ENCODE data around the gene CST3.

The CST3 gene

DNA sequence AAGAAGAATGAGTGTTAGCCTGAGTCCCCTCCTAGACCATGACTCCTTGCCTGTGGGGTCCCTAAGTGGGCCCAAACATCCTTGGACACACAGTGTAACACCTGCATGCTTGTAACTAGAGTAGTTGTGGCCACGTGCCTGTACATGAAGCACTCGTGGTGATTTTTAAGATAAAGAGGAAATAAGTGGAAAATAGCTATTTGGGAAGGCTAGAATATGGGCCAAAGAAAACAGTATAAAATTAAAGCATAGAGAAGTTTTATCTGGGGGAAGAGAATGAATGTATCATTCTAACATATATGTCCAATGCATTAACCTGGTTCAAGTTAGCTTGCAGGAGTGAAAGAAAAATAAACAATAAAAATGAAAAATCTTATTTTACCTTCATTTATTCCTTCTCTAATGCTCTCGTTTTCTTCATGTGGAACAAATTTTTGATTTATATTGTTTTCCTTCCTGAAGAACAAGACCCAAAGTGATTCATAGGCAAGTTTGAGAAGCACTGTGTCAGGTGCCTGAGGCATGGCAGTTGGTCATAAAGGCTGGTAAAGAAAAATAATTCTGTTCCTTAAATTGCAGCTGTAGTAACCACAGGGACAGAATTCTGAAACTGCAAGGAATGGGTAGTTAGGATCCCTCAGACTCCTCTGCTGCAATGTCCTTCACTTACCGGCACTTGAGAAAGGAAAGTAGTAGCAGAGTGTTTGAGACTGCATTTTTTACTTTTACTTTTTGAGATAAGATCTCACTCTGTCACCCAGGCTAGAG, 8.5 kb upstream of the CST3 start:
- peak overlapping the region in 2 of 21 experiments; percentile 27 to 63 for H3K27ac ChIP-seq

DNA sequence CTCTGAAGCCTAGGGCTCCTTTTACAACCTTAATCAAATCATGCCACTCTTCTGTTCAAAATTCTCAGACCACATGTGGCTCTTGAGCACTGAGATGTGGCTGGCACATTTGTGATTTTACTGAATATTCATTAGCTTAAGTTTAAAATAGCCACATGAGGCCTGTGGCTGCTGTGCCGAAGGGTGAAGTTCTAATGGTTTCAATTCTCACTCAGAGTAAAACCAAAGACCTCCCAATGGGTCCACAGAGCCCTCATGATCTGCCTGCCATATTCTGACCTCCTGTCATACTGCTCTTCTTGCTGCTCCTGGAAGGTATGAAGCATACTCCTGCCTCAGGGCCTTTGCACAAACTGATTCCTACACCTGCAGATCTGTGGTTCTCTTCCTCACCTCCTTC, 7.8 kb upstream of the CST3 start:
- Histone ChIP-seq H3K27ac (peak overlapping the region in 1 of 21 experiments; percentile 13), H3K4me3 (no peak overlapping the region)

More for the DNA sequence above, 8.5 kb upstream of the CST3 start:
- H3K4me3 ChIP-seq: no peak overlapping the region

DNA sequence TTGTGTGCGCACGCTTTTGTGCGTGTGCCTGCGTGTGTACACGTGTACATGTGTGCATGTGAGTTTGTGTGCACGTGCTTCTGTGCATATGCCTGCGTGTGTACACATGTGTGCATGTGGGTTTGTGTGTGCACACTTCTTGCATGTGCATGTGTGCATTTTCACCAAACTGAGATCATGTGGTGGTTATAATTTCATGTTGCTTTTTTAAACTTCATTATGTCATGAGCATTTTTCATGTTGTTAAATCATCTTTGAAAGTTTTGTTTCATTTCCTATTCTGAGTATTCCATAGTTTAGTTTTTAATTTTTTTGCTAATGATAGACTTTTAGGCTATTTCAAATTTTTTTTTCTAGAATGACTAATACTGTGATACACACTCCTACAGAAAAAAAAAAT, 6.4 kb upstream of the CST3 start:
- H3K4me3 ChIP-seq: no peak overlapping the region
- peak overlapping the region in 1 of 21 experiments; percentile 16 for H3K27ac ChIP-seq

DNA sequence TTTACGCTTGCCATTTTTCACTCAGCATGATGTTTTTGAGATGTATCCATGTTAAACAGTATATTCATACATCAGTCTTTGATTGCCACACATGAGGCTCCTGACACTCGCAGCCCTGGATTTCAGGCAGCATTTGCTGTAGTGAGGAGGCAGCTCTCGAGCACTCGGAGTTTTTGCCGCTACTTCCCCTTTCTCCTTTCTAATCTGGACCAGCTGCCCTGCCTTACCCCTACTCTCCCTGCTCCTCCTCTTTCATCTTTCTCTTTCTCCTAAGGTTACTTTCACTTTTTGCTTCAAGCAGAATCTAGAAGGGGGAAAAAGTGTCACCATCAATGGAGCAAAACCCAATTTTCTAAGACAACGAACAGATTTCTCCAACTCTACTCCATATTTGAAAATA, 5.9 kb upstream of the CST3 start:
- H3K27ac ChIP-seq: peak overlapping the region in 1 of 21 experiments; percentile 16

DNA sequence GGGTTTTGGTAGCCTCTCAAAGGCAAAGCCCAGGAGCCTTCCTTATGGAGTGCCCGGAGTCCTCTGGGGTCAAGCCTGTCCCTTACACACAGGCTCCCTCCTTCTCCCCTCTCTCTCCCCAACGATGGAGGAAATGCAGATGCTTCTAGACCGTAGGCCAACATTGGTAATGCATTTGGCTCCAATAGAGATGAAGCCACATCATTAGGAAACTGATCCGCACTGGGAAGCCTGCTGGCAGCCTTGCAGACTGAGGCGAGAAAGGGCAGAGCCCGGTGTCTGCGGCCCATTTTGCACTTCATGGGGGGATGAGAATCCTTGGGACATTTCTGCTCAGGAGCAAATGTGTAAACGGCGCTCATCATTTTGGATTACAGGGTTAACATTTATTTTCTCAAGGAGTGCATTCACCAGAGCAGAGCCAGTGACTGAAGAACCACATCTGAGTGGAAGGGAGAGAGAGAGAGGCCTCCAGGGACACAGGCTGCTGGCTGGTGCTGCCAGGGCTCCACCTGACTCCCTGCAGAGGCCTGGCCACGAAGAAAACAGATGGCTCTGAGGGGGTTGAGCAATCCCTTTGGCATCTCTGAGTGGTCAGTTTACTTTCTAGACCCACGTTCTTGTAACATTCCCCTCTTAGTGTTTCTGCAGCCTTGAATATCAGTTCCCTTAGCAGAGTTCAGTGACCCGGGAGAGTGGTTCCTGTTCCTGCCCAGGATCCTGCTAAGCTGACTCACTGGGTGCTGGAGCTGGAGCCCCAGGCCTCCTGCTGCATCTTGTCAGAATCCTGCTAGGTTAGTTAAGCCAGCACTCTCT, 4.4 kb upstream of the CST3 start:
- Histone ChIP-seq H3K27ac (peak overlapping the region in 8 of 21 experiments; percentile 3 to 67 (median 30)), H3K4me3 (no peak overlapping the region)

More for the DNA sequence above, 5.9 kb upstream of the CST3 start:
- H3K4me3 ChIP-seq: no peak overlapping the region

DNA sequence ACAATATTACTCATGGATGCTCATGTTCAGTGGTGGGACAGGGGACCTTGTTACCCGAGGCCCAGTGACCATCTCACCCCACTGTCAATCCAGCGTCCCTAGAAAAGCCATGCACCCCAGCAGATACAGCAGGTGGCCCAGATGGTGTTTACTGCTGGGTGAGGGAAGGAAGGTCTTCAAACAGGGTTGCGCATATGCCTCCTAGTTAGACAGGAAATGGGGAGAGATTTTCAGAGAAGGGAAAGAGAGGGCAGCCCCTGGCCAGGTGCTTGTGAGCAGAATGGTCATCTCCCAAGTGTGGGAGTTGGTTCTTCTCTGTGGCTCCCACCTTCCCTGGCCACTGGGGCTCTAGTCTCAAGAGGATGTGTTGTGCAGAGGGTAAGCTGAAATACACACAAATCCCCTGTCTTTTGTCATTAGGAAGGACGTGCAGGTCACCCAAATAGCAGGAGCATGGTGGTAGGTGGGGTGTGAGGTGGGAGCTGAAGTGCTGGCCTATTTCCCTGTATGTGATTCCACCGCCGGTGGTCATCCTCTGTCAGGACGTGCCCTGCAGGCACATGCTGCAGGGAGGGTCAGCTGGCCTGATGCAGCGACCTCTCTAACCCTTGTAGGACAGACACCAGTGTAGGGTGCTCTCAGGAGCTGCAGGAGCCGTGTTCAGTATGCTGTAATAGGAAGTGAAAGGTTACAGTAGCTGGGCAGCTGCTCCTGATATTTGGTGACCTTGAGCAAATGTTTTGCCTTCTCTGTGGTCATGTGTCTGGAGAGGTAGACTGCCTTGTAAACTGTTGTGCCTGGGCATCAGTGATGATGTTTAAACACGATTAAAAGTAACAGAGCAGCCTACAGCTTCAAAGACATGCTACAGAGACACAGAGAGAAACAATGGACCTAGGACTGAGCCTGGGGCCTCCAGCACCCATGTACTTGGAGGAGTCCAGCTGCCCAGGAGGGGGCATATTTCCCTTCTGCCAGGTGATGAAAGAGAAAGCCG, 3.2 kb upstream of the CST3 start:
- H3K27ac ChIP-seq: peak overlapping the region in 2 of 21 experiments; percentile 27 to 67
- H3K4me3 ChIP-seq: no peak overlapping the region

DNA sequence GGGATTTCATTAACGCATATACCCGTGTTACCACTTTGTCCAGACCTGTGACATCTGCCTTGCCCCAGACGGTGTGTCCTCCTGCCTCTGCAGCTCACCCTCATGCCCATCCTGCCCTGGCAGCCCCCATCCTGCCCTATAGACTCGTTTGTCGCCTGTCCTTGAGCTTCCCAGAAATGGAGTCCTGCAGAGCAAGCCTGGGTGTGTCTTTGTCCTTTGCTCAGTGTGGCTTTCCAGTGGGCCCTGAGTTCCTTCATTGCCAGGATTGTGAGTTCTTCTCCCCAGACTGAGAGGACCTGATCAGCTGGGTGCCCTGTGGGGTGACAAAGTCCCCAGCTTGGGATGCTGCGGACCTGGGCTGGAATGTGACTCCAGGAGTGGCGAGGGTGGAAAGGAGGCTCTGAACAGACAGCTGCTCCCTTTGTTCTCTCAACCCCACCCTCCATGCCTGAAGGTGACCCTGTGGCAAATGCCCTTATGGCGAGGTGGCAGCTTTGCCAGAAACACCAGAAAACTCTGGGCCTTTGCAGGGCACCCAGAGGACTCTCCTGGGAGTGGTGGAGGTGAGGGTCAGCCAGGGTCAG, 2.4 kb upstream of the CST3 start:
- Histone ChIP-seq H3K27ac (peak overlapping the region in 1 of 21 experiments; percentile 27), H3K4me3 (no peak overlapping the region)

DNA sequence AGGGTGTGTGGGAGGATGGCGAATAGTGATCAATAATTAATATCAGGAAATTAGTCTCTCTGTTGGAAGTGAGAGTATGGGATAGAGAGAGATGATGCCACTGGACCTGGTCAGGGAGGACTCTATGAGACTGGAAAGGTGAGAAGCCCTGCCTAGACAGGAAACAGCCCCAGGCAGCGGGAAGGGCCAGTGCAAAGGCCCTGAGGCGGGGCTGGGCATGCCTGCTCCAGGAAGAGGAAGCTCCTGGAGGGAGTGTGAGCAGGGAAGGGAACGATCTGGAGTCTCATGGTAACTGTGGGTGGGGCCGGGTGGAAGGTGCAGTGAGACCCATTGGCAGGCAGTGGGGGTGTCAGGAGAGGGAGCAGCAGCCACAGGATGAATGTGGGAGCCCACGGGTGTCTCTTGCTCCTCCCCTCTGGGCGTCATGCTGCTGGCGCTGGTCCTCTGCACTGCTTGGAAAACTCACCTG, 1.8 kb upstream of the CST3 start:
- Histone ChIP-seq H3K27ac (peak overlapping the region in 2 of 21 experiments; percentile 3 to 42), H3K4me3 (no peak overlapping the region)

DNA sequence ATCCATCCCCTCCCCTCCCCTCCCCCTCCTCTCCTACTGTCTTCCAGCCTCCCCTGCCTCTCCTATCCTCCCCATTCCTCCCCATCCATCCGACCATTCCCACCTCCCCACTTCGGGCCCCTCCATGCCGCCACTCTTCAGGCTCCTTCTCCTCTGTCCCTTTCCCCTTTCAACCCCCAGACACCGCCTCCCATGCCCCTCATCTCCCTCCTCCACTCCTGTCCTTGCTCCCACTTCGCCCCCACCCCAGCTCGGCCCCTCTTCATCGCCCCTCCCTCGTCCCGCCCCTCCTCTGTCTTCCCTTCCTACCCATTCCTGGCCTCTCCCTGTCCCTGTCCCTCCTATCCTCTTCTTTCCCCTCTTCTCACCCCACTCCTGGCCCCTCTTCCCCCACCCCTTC, 554 bp upstream of the CST3 start:
- Histone ChIP-seq H3K4me3 (peak overlapping the region in 1 of 7 experiments; percentile 93), H3K27ac (peak overlapping the region in 3 of 21 experiments; percentile 35 to 52 (median 37))

DNA sequence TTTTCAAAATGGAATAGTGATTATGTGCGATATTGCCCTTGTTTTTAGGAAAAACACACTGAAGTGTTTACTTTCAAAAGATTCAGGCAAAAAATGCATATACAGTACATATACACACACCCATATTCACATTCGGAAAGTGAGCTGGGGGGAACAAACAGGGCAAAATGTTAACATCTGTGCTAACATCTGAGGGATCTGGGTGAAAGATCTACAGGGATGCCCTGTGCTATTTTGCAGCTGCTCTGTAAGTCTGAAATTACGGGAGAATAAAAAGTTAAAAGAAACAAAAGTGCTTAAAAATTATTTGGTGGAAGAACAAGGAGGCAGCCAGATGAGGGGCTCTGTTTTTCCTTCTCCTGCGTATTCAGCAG, 860 bp downstream of the CST3 start:
- peak overlapping the region in 20 of 21 experiments; percentile 84 to 98 (median 95) for H3K27ac ChIP-seq
- peak overlapping the region; percentile 77 to 95 (median 86) for H3K4me3 ChIP-seq

DNA sequence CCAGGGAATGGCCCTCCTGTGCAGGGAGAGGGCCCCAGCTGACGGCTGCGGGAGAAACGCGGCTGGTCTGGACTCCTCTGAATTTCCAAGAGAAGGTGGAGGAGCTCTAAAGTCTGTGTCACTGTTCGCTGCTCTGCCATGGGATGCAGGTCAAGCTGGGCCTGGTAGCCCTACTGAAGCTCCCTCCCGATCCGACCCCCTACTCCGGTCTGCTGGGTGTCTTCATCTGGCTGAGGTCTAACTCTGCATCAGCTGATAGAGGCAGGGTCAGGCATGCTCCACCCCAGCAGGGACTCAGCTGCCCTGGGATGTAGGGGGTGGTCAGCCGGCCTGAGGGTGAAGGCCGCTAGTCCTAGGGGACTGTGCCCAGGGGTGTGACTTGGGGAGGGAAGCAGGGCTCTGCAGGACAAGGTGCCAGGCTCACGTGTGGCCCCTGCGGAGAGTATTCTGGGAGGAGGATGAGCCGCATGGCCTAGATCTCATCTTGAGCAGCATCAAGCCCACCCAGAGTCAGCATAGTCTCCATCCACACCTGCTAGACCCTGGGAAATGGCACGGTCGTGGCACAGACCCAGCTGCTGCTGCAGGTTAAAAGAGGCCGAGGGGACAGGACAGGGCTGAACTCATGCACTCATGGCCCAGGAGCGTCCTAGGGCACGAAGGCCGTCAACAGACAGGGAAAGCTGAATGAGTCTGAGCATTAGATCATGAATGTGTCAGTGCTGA, 1.4 kb downstream of the CST3 start:
- peak overlapping the region in 17 of 21 experiments; percentile 17 to 98 (median 92) for H3K27ac ChIP-seq
- peak overlapping the region; percentile 77 to 95 (median 86) for H3K4me3 ChIP-seq

DNA sequence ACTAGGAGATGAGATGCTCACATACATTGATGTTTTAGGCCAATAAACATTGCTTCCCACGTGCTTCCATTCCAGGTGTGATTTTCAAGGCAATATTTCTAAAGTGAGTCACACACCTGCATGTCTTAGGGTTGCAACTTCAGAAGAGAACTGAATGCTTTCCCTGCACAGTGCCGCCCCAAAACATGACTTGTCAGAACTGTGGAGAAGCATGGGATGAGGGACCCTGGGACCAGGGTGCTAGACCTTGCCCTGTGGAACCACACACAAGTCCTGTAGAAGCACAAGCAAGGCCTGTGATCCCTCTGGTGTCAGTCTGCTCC, 2.0 kb downstream of the CST3 start:
- peak overlapping the region in 4 of 21 experiments; percentile 17 to 90 (median 32) for H3K27ac ChIP-seq
- peak overlapping the region in 5 of 7 experiments; percentile 17 to 95 (median 81) for H3K4me3 ChIP-seq

DNA sequence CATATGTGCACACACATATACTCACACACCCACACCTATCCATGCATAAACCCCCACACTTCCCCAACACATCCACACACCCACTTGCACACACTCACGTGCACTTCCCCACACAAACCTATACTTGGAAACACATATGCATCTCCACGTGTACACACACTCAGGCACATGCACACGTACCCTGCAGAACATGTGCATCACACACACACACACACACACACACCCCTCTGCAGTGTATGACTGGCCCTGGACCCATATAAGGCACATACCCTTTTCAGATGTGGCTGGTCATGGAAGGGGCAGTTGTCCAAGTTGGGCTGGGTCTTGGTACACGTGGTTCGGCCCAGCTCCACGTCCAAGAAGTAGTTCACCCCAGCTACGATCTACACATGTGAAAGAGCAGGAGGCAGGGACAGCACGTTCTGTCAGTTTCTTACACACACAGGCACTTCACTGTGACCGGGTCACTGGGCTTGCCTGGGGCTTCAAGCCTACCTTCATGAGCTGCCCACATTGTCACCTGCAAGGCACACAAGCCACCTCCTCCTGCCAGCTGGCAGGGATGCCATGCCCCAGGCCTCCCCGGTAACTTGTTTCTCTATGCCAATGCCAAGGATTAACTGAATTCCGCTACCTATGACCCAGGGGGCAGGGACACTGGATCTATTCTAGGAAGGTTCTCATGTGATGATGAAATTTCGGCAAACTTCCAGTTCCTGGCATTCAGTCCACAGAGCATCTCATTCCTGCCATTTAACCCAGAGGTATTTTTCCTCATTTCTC, 2.6 kb downstream of the CST3 start:
- peak overlapping the region in 4 of 7 experiments; percentile 9 to 86 (median 16) for H3K4me3 ChIP-seq
- H3K27ac ChIP-seq: peak overlapping the region in 3 of 21 experiments; percentile 7 to 34 (median 24)

DNA sequence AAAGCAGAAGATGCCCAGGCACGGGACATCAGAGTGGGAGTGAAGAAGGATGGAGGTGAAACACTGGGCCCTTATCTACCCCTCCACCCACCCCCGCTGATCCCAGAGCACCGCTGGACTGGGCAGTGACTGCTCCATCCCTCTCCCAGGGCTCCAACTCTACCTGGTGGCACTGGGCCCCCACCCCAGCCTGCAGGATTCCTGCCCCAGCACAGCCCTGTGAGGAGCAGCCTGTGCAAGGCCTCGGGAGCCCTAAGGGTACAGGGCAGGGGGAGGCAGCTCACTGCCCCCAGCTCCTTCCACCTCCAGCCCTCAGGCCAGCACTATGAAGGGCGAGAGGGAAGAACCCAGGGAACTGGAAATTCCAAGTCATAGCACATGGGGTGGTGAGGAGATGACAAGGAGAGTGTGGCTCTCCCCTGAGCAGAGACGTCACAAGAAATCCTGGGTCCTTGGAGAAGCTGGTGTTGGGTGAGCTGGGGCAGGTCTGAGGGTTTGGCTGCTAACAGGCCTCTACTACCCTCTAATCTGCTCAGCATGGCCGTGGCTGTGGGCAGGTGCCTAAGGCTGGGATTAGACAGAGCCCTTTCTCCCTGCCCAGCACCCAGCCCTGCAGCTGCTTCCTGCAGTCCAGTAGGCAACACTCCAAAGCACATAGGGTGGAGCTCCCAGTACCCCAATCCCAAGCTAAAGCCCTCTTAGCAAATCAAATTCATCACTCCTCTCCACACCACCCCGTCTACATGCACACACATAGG, 3.5 kb downstream of the CST3 start:
- Histone ChIP-seq H3K4me3 (no peak overlapping the region), H3K27ac (peak overlapping the region in 2 of 21 experiments; percentile 10 to 11)

DNA sequence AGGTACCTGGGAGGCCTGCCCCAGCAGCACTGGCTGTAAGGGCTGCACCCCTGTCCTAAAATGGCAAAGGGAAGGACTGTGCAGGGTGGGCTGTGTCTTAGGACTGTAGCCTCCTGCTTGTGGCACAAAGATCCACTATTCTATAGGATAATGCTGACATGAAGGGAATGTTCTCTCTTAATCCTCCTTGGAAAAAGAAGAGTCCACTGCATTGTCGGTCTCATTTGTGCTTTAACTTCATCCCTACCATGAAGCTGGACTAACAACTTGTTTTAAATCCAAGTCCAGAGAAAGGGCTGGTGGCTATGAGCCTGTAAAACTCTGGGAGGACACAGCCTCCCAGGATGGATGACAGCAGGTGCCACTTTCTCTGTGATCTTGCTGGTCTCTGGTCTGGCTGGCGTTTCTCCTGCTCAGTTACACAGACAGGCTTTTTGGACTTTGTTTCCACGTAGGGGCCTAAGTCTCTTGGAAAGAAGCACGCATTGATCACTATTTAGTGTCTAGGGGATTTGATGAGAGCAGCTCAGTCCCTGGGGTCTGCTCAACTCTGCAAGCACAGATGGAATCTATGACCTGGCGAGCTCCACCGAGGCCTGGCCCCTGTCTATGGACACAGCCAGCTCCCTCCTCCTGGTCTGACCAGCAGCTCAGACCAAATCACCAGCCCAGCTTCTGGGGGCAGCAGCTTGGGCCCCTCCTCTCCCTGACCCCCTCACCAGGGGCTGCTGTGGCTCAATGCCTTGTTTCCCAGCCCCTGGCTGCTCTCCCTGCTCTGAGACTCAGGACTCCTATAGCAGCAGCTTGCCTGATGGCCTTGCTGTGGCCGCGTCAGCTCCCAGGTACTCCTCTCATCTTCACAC, 4.8 kb downstream of the CST3 start:
- Histone ChIP-seq H3K27ac (peak overlapping the region in 2 of 21 experiments; percentile 22 to 41), H3K4me3 (no peak overlapping the region)
